ENCODE results near the gene CFAP65.

Gene CFAP65

GRCh38 chr2:219030177-219030940, 11.0 kb downstream of the CFAP65 start:
- DNase-seq (ENCODE audit: low spot score) = no peak

- DNase-seq (ENCODE audit: low spot score) = peak; percentile 67
These were observed 11.5 kb downstream of the CFAP65 start for GRCh38 chr2:219029829-219030165.

DNA sequence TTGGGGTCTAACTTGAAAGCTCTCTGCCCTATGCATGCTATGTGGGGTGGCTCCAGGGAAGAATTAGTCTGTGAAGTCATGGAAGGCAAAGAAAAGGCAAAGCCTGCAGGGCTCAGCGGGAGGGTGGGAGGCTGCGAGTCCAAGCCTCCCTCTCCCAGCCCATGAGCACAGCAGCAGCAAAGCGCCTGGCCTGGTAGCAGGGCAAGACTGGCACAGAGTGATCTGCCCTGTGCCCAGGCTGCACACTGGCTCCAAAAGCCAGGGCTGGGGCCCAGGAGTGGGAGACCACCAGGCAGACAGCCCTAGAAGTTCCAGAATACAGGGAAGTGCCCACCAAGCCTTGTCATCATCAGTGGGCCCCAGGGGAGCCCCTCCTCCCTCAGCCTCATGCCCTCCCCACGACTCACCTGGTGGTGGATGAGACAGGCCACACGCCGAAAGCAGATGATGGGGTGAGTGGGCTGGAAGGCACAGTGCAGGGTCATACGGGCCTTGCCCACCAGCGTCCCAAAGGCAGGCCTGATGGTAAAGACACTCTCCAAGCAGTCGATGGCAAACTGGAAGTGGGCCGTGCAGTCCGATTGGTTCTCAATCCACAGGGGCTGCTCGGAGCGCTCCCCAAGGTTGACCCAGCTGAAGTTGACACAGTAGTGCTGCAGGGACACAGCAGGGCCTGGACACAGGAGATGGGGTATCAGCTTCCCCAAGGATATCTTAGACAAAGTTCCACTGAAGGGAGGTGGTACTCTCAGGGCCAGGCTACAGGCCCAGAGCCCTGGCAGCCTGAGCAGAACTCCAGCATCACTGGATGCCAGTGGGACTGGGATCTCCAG, 12.1 kb downstream of the CFAP65 start:
- DNase-seq (ENCODE audit: low spot score) = no peak

GRCh38 chr2:219028141-219028540, 13.2 kb downstream of the CFAP65 start:
- no peak for DNase-seq (ENCODE audit: low spot score)

GRCh38 chr2:219027511-219028055, 13.7 kb downstream of the CFAP65 start:
- no peak for DNase-seq (ENCODE audit: low spot score)

GRCh38 chr2:219026946-219027345, 14.4 kb downstream of the CFAP65 start:
- no peak for DNase-seq (ENCODE audit: low spot score)

GRCh38 chr2:219025637-219026585, 15.4 kb downstream of the CFAP65 start:
- DNase-seq (ENCODE audit: low spot score) = no peak

DNA sequence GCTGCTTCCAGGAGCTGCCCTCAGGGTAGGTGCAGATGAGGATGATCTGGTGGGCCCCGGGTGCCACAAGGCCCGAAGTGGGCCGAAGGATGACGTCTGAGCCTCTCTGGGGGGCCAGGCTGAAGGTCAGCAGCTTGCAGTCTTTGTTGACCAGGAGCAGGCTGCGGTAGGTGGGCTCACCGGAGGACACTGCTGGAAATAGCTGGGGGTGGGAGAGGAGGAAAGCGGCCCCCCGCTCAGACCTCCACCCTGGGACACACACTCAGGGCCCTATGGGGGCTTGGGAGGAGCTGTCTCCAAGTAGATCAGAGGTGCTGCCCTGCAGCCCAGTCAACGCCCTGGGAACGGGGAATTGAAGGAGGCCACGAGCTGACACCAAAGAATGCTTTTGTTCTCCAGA, 17.3 kb downstream of the CFAP65 start:
- DNase-seq (ENCODE audit: low spot score) = no peak

DNA sequence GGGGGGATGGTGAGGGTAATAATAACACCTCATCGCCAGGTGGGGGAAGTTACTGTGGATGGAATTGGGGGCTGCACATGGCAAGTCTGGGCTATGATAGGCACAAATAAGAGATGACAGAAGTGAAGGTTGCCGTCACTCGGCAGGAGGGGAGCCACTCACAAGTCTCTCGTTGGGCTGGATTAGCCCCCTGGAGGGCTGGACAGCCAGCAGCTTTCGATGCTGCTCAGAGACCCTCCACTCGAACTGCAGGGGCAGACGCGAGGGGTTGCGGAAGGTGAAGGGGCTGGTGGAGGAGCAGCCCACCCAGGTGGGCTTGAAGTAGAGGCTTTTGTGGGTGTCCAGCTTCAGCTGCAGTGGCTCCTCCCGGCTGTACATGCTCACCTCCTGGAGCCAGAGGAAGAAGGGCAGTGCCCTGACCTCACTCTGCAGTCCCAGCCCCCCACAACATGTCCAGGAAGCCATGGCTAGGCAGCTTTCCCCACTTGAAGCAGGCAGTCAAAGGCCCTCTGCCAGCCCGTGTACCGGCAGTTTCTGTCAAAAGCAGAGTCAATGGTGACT, 18.2 kb downstream of the CFAP65 start:
- DNase-seq (ENCODE audit: low spot score) = no peak

DNA sequence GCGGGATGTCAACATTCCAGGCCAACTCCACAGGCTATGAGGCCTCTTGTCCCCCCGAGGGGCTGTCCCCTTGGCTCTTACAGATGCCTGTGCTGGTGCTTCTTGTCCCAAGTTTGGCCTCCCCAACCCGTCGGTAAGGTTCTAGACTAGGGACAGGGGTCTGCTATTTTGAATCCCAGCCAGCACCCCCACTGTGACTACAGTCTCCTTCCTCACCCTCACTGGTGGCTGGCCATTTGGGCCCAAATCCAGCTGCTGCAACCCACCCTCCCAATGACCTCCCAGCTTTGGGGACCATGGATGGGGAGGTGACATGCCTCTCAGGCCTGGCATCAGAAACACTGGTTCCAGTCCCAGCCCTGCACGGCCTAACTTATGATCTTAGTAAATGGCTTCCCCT, 18.7 kb downstream of the CFAP65 start:
- no peak for DNase-seq (ENCODE audit: low spot score)

GRCh38 chr2:219022041-219022440, 19.3 kb downstream of the CFAP65 start:
- no peak for DNase-seq (ENCODE audit: low spot score)

DNA sequence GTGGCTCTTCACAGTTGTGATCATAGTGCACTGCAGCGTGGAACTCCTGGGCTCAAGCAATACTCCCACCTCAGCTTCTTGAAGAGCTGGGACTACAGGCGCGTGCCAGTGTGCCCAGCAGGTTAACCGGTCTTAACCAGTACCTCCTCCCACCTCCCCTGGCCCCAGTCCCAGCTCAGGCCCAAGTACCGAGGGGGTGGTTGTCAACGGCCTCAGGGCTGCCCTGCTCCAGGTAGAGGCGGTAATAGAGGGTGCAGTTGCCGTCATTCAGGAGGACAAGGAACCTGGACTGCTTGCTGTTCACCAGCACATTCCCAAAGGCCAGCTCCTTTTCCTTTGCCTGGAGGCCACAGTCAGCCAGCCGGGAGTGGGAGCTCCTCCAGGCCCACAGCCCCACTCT, 19.7 kb downstream of the CFAP65 start:
- no peak for DNase-seq (ENCODE audit: low spot score)

DNA sequence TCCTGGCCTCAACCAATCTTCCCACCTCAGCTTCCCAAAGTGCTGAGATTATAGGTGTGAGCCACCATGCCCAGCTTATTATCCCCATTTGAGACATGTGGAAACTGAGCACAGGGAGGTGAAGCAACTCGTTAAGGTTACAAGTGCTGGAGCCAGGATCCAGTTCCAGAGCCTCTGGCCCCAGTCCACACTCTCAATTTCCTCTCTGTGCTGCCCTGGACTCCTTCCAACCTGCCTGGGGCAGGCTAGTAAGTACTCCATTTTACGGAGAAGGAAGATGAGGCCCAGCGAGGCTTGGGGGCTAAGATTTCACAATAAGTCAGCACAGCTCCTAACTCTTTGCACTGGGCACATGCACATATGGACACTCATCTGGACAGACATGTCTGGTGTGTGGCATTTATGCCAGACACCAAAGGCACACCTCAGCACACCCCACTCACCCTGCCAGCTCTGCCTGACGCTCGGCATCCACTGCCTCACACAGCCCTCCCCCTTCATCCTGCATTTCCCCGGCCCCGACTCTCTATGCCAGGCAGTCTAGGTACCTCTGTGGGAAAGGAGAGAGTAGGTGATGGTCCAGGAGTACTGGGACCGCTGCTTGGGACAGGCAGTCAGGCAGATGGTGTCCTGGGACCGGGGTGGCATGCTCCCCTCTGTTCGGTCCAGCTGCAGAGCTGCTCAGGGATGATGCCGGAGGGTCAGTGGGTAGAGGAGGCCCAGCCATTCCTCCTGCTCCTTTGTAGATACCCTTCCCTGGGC, 20.5 kb downstream of the CFAP65 start:
- DNase-seq (ENCODE audit: low spot score) = no peak

- DNase-seq (ENCODE audit: low spot score) = no peak
These were observed 21.9 kb downstream of the CFAP65 start for GRCh38 chr2:219019436-219019835.

DNA sequence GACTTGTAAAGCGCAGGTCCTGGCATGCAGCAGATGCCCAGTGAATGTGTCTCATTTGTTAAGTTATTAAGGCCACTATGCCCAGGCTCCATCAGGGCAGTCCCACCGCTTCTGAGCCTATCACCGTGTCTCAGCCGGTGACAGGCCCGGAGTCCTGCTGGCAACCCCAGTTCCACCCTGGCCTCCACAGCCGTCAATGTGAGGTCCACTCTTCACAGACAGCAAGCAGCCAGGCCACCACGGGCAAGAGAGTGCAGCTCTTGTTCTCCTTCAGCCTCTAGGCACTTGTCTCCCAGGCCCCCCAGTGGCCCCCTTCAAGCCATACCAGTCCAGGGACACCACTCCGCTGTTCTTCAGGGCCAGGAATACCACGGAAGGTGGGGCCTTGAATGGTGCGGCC, 22.6 kb downstream of the CFAP65 start:
- no peak for DNase-seq (ENCODE audit: low spot score)

DNA sequence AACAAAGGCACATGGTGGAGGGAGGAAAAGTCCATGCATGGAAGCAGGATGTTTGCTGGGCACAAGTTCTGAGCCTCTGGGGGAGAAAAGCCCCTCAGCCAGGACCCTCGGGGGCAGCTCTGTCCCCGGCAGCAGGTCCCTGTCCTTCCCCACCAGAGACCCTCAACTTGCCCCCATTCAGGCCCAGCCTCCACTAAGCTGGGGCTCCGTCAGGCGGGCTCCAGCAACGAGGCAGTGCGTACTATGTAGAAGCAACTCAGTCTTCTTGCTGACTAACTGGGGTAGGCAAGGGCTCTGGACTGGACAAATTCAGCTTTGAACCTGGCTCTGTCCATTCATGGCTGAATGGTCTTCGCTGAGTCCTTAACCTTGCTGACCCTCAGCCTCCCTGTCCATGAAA, 23.0 kb downstream of the CFAP65 start:
- DNase-seq (ENCODE audit: low spot score) = no peak

- DNase-seq (ENCODE audit: low spot score) = no peak
These were observed 23.9 kb downstream of the CFAP65 start for GRCh38 chr2:219017201-219017931.

DNA sequence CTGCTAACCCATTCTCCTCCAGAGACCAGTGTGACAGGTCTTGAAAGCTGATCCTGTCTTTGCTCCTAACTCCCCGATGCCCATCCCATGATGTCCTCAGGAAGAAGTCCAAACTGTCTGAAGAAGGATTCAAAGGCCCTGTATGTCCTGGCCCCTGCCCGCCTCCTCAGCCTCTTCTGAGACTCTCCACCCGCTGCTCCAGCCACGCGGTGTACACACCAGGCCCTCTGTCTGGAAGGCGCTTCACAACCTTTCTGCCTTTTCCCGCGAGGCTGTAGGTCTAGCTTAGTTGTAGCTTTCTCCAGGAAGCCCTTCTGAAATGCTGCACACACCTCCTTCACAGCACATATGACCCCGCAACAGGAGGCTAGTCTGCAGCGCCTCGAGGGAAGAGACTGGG, 24.6 kb downstream of the CFAP65 start:
- no peak for DNase-seq (ENCODE audit: low spot score)

GRCh38 chr2:219010873-219011272, 30.4 kb downstream of the CFAP65 start:
- no peak for DNase-seq (ENCODE audit: low spot score)

- DNase-seq (ENCODE audit: low spot score) = peak; percentile 58
These were observed 31.1 kb downstream of the CFAP65 start for GRCh38 chr2:219010162-219010756.
